Measurements from ENCODE around the gene FOXP1.

Gene FOXP1

GRCh38 chr3:71485896-71486295, 97.6 kb downstream of the FOXP1 start:
- DNase-seq (ENCODE audit: low read depth): no peak

DNA sequence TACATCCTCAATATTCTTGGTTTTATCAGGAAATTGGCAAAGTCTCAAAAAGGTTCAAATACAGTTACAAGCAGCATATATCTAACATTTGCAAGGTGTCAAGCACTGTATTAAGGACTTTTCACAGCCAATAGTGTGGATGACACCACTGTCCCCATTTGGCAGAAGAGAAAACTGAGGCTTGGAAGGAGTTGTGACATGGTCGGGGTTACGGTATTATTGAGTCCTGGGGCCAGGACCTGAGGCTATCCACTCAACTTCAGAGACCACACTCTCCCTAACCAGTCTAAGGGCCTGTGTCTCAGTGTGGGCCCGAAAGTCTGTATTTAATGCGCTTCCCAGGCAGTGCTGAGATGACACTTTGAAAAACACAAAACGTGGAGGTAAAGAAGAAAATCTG, 99.1 kb downstream of the FOXP1 start:
- no peak for DNase-seq (ENCODE audit: low read depth)

DNA sequence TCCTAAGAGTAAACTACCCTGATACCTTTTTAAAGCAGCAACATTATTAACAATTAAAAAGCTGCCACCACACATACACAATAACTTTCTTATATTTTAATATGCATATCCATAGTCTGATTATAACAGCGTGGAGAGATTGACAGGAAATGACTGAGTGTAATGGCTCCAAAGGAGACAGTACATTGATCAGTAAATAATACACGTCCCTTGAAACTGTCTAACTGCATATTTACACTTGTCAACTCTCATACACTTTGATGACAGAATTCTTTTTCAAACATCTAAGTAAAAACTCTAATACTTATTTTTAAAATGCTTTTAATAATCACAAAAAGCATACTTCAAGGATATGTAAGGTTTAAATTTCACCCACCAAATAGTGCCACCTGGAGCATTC, 99.5 kb downstream of the FOXP1 start:
- no peak for DNase-seq (ENCODE audit: low read depth)

- no peak for DNase-seq (ENCODE audit: low read depth)
Measured at GRCh38 chr3:71482771-71483170, 100.8 kb downstream of the FOXP1 start.

GRCh38 chr3:71478568-71478967, 105.0 kb downstream of the FOXP1 start:
- peak; percentile 35 for DNase-seq (ENCODE audit: low read depth)

GRCh38 chr3:71476950-71477349, 106.6 kb downstream of the FOXP1 start:
- DNase-seq (ENCODE audit: low read depth): no peak

- no peak for DNase-seq (ENCODE audit: low read depth)
Measured at GRCh38 chr3:71469138-71469435, 114.4 kb downstream of the FOXP1 start.

DNA sequence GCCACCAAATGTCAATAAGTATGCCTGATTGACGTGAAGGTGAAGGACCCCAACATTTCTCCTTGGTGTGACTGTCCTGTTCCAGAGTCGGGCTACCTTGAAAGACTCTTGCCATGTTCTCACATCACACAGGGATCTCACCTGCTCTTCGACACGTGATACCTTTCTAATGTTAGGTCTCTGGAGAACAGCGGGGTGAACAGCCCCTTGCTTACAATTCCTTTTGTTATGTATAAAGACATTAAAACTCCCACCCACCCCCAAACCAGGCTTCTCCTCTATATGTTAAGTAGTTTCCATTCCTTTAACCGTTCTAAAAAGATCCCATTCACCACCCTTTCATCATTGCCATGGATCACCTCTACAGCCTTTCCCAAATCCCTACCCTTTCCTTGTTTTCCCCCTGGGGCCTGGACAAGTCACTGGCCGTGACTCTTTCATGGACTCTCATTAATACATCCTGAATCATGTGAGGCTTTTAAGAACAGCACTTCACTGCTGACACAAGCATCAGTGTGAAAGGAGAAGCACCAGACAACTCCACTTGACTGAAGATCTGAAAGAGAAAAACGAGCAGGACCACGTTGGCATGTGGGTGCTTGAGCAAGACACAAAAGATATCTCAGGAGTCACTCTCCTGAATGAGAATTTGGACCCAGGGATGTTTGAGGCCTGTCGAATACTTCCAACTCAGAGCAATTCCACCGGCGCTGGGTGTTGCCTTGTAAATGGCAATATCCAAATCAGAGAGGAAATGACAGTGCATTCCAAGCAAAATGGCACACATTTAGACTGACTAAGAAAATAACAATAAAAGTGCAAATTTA, 115.0 kb downstream of the FOXP1 start:
- DNase-seq (ENCODE audit: low read depth): no peak

DNA sequence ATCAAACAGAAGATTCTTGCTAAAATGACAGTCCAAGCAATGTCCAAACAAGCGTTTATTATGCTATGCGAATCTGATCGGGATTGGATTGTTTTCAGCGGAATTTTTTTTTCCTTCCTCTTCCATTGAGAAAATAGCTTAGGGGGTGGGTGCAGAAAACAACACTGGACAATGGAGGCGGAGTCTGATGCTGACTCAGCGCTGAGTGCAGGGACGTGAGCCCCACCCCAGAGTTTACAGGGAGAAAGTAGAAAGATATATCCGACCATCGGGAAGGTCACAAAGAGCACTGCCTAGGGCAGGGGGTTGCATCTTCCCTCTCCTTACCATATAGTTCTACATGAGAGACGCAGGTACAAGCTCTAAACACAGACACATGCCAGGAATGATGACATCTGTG, 117.0 kb downstream of the FOXP1 start:
- no peak for DNase-seq (ENCODE audit: low read depth)

DNA sequence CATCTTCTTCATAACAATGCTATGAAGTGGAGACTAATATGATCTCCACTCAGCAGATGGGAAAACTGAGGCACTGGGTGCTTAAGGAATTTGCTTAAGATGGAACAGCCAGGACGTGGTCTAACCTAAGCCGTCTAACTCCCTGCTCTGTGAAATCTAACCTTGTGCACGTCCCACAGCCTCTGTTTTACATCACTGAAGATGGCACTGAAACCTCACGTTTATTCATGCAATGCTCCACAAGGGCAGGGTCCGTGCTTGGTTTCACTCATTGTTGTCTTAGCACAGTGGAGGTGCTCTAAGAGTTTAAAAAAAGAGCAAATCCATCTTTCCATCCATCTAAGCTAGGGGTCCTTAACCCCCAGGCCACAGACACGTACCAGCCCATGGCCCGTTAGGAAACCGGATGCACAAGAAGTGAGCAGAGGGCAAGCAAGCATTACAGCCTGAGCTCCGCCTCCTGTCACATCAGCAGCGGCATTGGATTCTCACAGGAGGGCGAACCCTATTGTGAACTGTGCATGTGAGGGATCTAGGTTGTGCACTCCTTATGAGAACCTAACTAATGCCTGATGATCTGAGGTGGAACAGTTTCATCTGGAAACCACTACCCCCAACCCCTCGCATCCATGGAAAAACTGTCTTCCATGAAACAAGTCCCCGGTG, 118.0 kb downstream of the FOXP1 start:
- no peak for DNase-seq (ENCODE audit: low read depth)

DNA sequence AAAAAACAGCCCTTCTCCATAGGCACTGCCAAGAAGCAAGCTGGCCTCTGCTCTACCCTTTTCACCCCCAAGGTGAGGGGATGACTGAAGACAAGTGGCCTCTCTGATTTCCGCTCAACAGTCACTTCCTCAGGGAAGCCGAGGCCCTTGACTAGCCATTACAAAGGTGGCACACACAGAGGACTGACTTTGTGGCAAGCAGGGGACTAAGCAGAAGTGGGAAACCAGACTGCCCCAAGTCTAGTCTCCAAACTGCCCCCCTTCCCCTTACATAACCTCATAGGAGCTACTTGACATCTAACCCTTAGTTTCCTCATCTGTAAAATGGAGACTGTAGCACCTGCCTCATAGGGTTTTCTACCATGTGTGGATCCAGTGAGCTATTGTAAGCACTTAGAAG, 118.9 kb downstream of the FOXP1 start:
- no peak for DNase-seq (ENCODE audit: low read depth)

GRCh38 chr3:71463617-71464016, 119.9 kb downstream of the FOXP1 start:
- DNase-seq (ENCODE audit: low read depth): no peak

DNA sequence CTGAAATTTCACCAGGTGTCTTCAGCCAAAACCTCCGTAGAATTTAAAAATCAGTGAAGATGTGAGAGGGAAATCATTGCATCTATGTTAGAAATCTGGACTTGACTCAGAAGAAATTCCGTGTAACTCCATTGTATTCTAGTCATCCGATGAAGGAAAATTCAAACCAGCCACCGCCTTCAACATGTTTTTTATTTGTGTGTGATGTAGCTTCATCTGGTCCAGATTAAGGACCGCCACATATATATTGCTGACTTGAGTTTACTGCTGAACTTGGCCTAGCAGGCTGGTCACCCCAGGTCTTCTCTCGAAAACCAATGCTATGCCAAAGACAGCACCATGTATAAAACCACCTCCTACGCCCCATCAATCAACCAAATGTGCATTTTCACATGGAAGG, 120.9 kb downstream of the FOXP1 start:
- peak; percentile 32 for DNase-seq (ENCODE audit: low read depth)

DNA sequence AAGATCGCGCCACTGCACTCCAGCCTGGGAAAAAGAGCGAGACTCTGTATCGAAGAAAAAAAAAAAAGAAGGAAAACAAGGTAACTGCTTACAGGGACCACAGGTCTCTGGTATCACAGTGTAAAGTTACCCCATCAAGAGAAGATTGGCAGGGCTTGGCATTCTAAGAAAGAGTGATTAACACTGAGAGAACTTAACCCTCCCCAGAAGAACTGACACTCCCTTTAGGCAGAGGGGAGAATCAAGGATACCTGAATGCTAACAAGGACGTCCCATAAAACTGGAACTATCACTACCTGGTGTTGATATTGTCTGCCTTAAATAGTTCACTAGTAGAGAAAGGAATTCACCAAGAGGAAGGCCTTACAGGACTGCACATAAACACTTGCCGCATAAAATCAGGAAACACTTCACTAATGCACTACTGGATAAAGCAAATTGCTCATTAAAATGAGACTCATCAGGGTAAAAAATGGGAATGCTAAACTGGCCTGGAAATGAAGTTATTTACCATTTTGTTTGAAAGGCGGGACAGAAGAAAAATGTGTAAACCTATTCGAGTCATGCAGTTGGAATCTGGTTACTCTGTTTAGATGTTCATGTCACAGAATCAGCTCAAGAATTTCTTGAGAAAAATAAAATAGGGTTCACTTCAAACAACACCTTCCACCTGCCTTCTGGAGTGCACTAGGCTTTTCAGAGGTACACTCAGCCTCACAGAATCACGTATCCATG, 121.6 kb downstream of the FOXP1 start:
- DNase-seq (ENCODE audit: low read depth): peak; percentile 60

DNA sequence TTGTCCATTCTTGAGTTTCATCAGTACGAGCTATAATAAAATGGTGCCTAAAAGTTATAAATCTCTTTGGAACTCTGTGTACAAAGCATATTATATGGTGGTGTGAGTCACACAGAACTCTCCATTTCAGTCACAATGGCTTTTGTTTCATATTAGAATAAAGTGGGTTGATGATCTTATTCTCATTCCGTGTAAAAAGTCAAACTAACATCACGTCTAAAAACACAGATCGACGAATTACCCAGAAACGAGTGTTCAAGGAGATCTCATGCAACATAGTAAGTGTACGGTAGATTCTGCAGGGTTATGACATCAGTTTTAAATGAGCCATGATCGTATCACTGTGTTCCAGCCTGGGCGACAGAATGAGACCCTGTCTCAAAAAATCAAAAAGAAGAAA, 122.4 kb downstream of the FOXP1 start:
- no peak for DNase-seq (ENCODE audit: low read depth)

GRCh38 chr3:71458895-71459294, 124.6 kb downstream of the FOXP1 start:
- DNase-seq (ENCODE audit: low read depth): no peak

GRCh38 chr3:71456826-71457225, 126.7 kb downstream of the FOXP1 start:
- no peak for DNase-seq (ENCODE audit: low read depth)

DNA sequence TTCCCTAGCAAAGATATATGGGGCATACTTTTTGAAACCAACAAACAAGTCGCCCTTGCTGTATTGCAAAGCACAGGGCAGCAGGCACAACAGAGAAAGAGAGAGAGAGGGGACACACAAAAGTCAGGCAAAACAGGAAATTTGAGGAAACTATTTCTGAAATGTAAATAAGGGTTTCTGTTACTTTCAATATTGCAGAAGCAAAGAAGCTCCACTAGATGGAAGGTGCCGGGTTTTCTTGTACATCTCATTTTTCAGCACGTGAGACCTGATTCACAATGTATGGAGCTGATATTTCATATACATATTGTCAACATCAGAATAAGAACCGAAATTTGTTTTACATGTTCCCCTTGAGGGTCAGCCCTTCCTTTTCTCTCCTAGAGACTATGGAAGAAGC, 127.4 kb downstream of the FOXP1 start:
- peak; percentile 27 for DNase-seq (ENCODE audit: low read depth)

GRCh38 chr3:71454512-71455403, 128.8 kb downstream of the FOXP1 start:
- no peak for DNase-seq (ENCODE audit: low read depth)

- no peak for DNase-seq (ENCODE audit: low read depth)
Measured at GRCh38 chr3:71453822-71454511, 129.6 kb downstream of the FOXP1 start.

- DNase-seq (ENCODE audit: low read depth): no peak
Measured at GRCh38 chr3:71453319-71453718, 130.2 kb downstream of the FOXP1 start.

- no peak for DNase-seq (ENCODE audit: low read depth)
Measured at GRCh38 chr3:71451812-71452211, 131.7 kb downstream of the FOXP1 start.
